Activated CD8-positive, alpha-beta T cell treated with anti-CD3 and anti-CD28 coated beads, Interleukin-2, amount 10 ng/mL, durations not matched to agents 7 days and 5 days (primary cell): ENCODE data around the gene NUB1. TPM values are rescaled to one million over a fixed set of nuclear protein-coding genes. Genes with fewer than 3 reads are reported as not detected.

ENCODE experiments used
- ATAC-seq: fragments of 150-1000 bp; cut with Tn5 transposase; one replicate; pipeline ENCODE4 v1.10.0; 2021; ENCODE audit warnings: moderate library complexity
- CTCF ChIA-PET: fragments of 350-600 bp; sonication (Branson Sonifier 250); formaldehyde crosslinking; loops from one replicate; lab custom pipeline; 2021; ENCODE audit warnings: antibody characterized with exemption; lab: Charles Lee
- POLR2A ChIA-PET: fragments of 350-600 bp; sonication (Branson Sonifier 250); formaldehyde crosslinking; loops from one replicate; lab custom pipeline; 2021; ENCODE audit warnings: antibody characterized with exemption; lab: Charles Lee
- DNase-seq: peaks from one replicate; pipeline ENCODE4 v3.0.0-alpha.2; 2020
- H3K27ac Mint-ChIP-seq: one replicate; pipeline ENCODE4 v1.8.0; 2021; ENCODE audit warnings: mild to moderate bottlenecking, mixed read lengths
- H3K27me3 Mint-ChIP-seq: one replicate; pipeline ENCODE4 v1.8.0; 2021; ENCODE audit warnings: low read depth, mixed read lengths
- H3K36me3 Mint-ChIP-seq: one replicate; pipeline ENCODE4 v1.8.0; 2021; ENCODE audit warnings: low read depth, mixed read lengths
- H3K4me1 Mint-ChIP-seq: one replicate; pipeline ENCODE4 v1.8.0; 2021; ENCODE audit warnings: low read depth, mixed read lengths
- H3K4me3 Mint-ChIP-seq: one replicate; pipeline ENCODE4 v1.8.0; 2021; ENCODE audit warnings: mild to moderate bottlenecking, mixed read lengths
- H3K9me3 Mint-ChIP-seq: one replicate; pipeline ENCODE4 v1.8.0; 2022; ENCODE audit warnings: mixed read lengths; ENCODE audit not compliant: insufficient read depth
- total RNA-seq, 2 experiments: library from RNA; stranded (reverse); gene quantifications; one replicate each; pipeline ENCODE4 v1.2.3, GENCODE V29; 2021

Gene NUB1
- total RNA-seq, 2 experiments from 2014 or later = 59.0 to 59.2 TPM

GRCh38 chr7:151392002-151392401 lies 50.4 kb downstream of the NUB1 start:
- DNase-seq (no peak), ATAC-seq (no peak)
- Mint-ChIP-seq H3K36me3 (no peaks in the 10 kb centered on the region), H3K4me3 (no peak overlapping the region), H3K27me3 (no peaks in the 10 kb centered on the region), H3K27ac (no peak overlapping the region), H3K9me3 (no peaks in the 10 kb centered on the region), H3K4me1 (no peaks in the 10 kb centered on the region)
- ChIA-PET POLR2A (no interaction called here), CTCF (no interaction called here)

DNA sequence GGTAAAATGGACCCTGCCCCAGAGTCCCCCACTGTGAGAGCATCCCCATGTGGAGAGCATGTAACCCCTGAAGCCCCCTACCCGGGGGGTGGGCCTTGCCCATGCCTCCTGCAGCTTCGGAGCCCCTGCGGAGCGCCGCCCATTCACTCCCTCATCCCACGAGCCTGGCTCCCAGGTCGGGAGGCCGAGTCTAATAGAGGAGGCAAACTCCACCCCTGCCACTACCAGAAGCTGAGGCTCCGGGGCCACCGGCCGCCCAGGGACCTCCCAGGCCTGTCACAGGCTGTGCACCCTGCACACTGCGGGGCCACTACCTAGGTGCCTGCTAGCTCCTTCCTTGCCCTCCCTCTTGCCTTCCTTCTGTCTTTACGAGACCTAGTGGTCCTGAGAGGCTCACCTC lies 50.8 kb downstream of the NUB1 start:
- POLR2A ChIA-PET = no interaction called here
- Mint-ChIP-seq H3K27ac (no peak overlapping the region), H3K4me3 (no peak overlapping the region), H3K36me3 (no peaks in the 10 kb centered on the region), H3K4me1 (no peaks in the 10 kb centered on the region), H3K9me3 (no peaks in the 10 kb centered on the region), H3K27me3 (no peaks in the 10 kb centered on the region)
- CTCF ChIA-PET = no interaction called here
- ATAC-seq (no peak), DNase-seq (no peak)

DNA sequence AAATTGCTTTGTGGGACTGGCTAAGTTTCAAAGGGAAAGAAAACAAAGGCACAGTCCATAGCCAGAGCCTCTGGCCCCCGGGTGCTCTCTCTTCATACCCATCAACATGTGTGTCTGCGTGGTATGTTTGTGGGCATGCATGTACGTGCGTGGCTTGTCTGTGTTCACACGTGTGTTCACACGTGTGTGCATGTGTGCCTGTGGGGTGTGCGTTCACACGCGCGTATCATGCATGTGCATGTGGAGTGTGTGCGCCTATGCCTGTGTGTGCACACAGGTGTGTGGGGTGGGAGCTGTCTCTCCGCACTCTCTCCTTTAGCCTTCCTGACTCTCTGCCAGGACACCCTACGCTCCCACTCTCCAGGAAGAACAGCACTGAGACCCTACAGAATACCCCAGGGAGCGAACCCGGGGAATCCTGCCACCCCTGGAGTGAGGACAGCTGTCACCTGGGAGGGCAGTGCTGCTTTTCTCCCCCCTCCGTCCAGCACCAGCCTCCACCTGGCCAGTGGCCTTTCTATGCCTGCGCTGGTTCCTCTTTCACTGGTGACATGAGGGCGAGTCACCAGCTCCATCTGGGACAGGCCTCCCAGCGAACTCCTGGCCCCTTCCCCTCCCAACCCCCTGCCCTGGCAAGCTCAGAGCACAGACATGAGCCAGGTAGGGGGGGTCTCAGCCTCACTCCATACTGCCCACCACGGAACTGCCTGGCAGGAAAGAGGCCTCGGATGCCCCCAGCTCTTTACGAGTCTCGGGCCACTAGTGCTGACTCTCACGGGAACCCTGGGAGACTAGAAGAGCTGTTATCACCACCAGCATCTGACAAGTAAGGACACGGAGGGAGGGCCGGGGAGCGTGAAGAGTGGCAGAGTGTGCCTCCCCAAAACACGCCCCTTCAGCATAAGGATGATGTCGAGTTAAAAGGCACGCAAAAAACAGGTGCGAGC lies 51.7 kb downstream of the NUB1 start:
- no peak for DNase-seq
- Mint-ChIP-seq H3K27me3 (no peaks in the 10 kb centered on the region), H3K27ac (no peak overlapping the region), H3K36me3 (no peaks in the 10 kb centered on the region), H3K4me1 (peaks cover 3% of the 10 kb centered on the region), H3K9me3 (no peaks in the 10 kb centered on the region), H3K4me3 (no peak overlapping the region)
- ATAC-seq = no peak
- CTCF ChIA-PET = no interaction called here
- POLR2A ChIA-PET = no interaction called here

GRCh38 chr7:151394076-151395035 lies 52.7 kb downstream of the NUB1 start:
- ChIA-PET CTCF (no interaction called here), POLR2A (no interaction called here)
- DNase-seq = no peak
- Mint-ChIP-seq H3K27me3 (no peaks in the 10 kb centered on the region), H3K4me3 (no peak overlapping the region), H3K4me1 (peaks cover 3% of the 10 kb centered on the region), H3K36me3 (no peaks in the 10 kb centered on the region), H3K27ac (no peak overlapping the region), H3K9me3 (no peaks in the 10 kb centered on the region)
- ATAC-seq = no peak

- ChIA-PET CTCF (no interaction called here), POLR2A (no interaction called here)
- H3K27me3 Mint-ChIP-seq = no peaks in the 10 kb centered on the region
- no peaks in the 10 kb centered on the region for H3K9me3 Mint-ChIP-seq
- no peak for DNase-seq
- H3K27ac Mint-ChIP-seq = no peak overlapping the region
- ATAC-seq = no peak
- H3K4me3 Mint-ChIP-seq = no peak overlapping the region
- peaks cover 3% of the 10 kb centered on the region for H3K4me1 Mint-ChIP-seq
- no peaks in the 10 kb centered on the region for H3K36me3 Mint-ChIP-seq
Observed at GRCh38 chr7:151395036-151395367, 53.4 kb downstream of the NUB1 start.

DNA sequence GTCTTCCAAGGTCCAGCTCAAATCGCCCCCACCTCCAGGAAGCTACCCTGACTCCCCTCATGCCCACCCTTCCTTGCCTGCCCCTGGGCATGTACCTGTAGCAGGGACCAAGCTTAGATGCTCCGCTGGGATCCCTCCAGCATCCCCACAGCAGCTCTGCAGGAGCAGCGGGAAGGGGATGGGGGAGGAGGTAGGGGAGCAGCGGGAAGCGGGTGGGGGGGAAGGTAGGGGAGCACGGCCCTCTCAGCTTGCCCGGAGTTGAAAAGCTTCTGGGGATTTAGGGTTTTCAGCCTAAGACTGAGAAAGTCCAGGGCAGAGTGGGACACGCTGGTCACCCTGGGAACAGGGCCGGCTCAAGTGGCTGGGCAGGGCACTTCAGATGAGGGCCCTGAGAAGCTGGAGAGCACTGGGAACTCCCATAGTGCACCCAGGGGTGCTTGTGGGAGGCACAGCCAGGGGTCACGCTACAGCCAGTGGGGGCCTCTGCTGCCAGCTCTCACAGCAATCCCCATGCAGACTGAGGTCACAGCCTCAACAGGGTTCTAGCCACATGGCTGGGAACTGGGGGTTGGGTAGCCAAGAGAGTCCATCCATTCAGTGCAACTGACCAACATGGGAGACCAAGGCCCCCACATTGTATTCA lies 54.8 kb downstream of the NUB1 start:
- H3K4me3 Mint-ChIP-seq = no peak overlapping the region
- DNase-seq (no peak), ATAC-seq (no peak)
- no peaks in the 10 kb centered on the region for H3K27me3 Mint-ChIP-seq
- H3K36me3 Mint-ChIP-seq = no peaks in the 10 kb centered on the region
- POLR2A ChIA-PET = interaction anchor here (0.6 to 1.2 kb wide), 2 partner anchors 46 to 367 kb away, joined by 3 to 4 read pairs; no protein-coding TSS in a partner anchor
- no peaks in the 10 kb centered on the region for H3K9me3 Mint-ChIP-seq
- CTCF ChIA-PET = no interaction called here
- H3K4me1 Mint-ChIP-seq = peaks cover 3% of the 10 kb centered on the region
- H3K27ac Mint-ChIP-seq = no peak overlapping the region

DNA sequence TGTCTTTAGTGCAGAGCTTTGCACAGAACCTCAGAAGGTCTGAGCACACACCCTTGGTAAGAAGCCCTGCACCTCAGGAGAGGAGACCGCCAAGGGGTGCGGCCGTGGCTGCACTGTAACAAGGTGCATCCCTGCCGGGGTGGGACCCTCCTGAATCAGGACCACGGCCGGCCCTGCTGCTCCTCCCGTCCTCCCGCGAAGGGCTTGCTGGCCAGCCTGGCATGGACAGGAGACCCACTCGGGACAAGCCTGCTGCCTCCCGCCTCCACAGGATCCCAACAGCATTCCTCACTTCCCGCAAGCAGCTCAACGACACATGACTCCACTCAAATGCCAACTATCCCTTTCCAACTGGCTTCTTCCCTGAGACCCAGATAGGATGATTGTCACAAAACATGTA lies 55.4 kb downstream of the NUB1 start:
- Mint-ChIP-seq H3K27ac (peak overlapping the region; percentile 32), H3K27me3 (no peaks in the 10 kb centered on the region), H3K4me3 (no peak overlapping the region), H3K36me3 (no peaks in the 10 kb centered on the region), H3K9me3 (no peaks in the 10 kb centered on the region), H3K4me1 (peaks cover 3% of the 10 kb centered on the region)
- ChIA-PET POLR2A (interaction anchor here (1.2 kb wide), 1 partner anchor 47 kb away, joined by 3 read pairs; no protein-coding TSS in a partner anchor), CTCF (no interaction called here)
- ATAC-seq (no peak), DNase-seq (no peak)

DNA sequence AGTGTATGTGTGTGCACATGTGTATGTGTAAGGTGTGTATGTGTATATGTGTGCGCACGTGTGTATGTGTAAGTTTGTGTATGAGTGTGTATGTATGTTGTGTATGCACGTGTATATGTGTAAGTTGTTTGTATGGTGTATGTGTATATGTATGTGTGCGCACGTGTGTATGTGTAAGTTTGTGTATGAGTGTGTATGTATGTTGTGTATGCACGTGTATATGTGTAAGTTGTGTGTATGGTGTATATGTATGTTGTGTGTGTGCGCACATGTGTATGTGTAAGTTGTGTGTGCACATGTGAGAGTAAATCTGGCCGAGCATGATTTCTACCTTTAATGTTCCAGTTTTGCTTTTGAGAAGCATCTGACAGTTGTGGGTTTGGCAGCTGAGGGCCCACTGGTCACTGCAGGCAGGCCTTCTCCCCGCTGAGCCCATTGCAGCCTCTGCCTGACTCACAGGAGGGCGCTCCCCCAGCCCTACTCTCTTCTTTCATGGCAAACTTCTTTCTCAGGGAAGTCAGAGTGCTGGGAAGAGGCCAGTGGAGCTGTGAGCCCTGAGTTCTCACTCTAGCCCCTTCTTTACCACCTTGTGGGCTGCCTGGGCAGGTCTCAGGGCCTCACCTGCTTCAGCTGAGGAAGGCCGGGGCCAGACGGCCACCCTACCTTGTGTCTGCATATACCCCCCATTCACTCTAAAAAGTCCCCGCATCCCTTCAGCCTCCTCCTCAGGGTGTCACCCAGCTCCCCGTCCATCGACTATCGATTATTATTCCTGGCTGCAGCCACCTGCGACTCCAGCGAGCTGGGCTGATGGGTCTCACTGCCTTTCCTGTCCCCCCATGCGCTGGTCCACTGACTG lies 57.1 kb downstream of the NUB1 start:
- CTCF ChIA-PET = no interaction called here

DNA sequence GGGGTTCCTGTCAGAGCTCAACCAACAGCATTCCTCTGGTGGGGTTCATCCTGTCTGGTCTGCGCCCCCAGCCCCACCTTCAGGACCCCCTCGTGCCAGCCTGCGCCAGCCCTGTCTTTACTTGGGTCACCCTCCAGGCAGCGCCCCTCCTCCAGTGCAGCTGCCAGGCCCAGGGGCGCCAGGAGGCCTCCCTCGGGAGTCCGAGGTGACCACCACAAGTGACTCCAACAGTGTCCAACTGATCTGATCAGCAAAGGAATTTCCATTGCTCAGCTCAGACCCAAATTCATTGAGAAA lies 57.6 kb downstream of the NUB1 start:
- Mint-ChIP-seq H3K27me3 (no peaks in the 10 kb centered on the region), H3K9me3 (no peaks in the 10 kb centered on the region), H3K36me3 (no peaks in the 10 kb centered on the region), H3K27ac (no peak overlapping the region), H3K4me1 (peaks cover 13% of the 10 kb centered on the region), H3K4me3 (no peak overlapping the region)
- no peak for DNase-seq
- POLR2A ChIA-PET = no interaction called here
- ATAC-seq = no peak
- CTCF ChIA-PET = interaction anchor here (1.8 kb wide), 1 partner anchor 49 kb away, joined by 8 read pairs; no protein-coding TSS in a partner anchor

More for the DNA sequence above, 57.1 kb downstream of the NUB1 start:
- Mint-ChIP-seq H3K36me3 (no peaks in the 10 kb centered on the region), H3K27ac (no peak overlapping the region), H3K4me1 (peaks cover 7% of the 10 kb centered on the region), H3K9me3 (no peaks in the 10 kb centered on the region), H3K4me3 (no peak overlapping the region), H3K27me3 (no peaks in the 10 kb centered on the region)
- DNase-seq (no peak), ATAC-seq (no peak)
- POLR2A ChIA-PET = no interaction called here

DNA sequence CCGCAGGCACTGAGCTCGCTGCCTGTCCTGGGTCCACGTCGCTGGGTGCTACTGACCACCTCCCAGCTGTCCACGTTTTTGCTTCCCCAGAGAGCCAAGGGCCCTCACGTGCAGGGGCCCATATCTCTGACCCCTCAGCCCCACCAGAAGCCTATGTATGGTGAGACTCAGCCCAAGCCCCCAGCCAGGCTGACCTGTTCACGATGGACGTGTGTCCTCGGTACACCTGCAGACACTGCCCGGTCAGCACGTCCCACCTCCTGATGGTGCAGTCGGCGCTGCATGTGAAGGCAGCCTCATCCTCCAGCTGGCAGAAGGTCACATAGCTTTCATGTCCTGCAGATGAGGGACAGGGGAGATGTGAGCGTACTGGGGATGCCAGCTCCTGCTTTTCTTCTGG lies 58.3 kb downstream of the NUB1 start:
- Mint-ChIP-seq H3K36me3 (no peaks in the 10 kb centered on the region), H3K4me3 (no peak overlapping the region), H3K9me3 (no peaks in the 10 kb centered on the region), H3K4me1 (peaks cover 14% of the 10 kb centered on the region), H3K27me3 (no peaks in the 10 kb centered on the region), H3K27ac (no peak overlapping the region)
- POLR2A ChIA-PET = no interaction called here
- CTCF ChIA-PET = interaction anchor here (1.8 kb wide), 1 partner anchor 49 kb away, joined by 8 read pairs; no protein-coding TSS in a partner anchor
- DNase-seq = no peak
- no peak for ATAC-seq
